CD4-positive, alpha-beta T cell treated with Interleukin-4 for 4 hours (primary cell): Measurements from ENCODE around the gene LMNB1.
"Not testable (repeated sequence)": the region's sequence is repeated elsewhere in the genome, so short reads cannot be mapped to it uniquely, and the experiment has no call there.

ENCODE experiments used
- DNase-seq: peaks from one replicate; pipeline ENCODE4 v3.0.0-alpha.2; 2020

The LMNB1 gene

GRCh38 chr5:126778675-126779403 lies 1.9 kb downstream of the LMNB1 start:
- DNase-seq: no peak

GRCh38 chr5:126780165-126780827 lies 3.4 kb downstream of the LMNB1 start:
- DNase-seq: peak; percentile 73

- DNase-seq: not testable (repeated sequence)
Observed at GRCh38 chr5:126788409-126788808, 11.5 kb downstream of the LMNB1 start.

- no peak for DNase-seq
Observed at GRCh38 chr5:126793097-126793496, 16.2 kb downstream of the LMNB1 start.

- not testable (repeated sequence) for DNase-seq
Observed at GRCh38 chr5:126793648-126794047, 16.7 kb downstream of the LMNB1 start.

GRCh38 chr5:126794157-126794828 lies 17.4 kb downstream of the LMNB1 start:
- DNase-seq: no peak

- no peak for DNase-seq
Observed at GRCh38 chr5:126799780-126800179, 22.8 kb downstream of the LMNB1 start.

GRCh38 chr5:126801174-126801991 lies 24.4 kb downstream of the LMNB1 start:
- DNase-seq: no peak

GRCh38 chr5:126801992-126802294 lies 25.0 kb downstream of the LMNB1 start:
- peak; percentile 53 for DNase-seq

- no peak for DNase-seq
Observed at GRCh38 chr5:126805063-126805462, 28.1 kb downstream of the LMNB1 start.

- peak; percentile 23 for DNase-seq
Observed at GRCh38 chr5:126808521-126808988, 31.6 kb downstream of the LMNB1 start.

- DNase-seq: no peak
Observed at GRCh38 chr5:126809916-126810315, 33.0 kb downstream of the LMNB1 start.

GRCh38 chr5:126810596-126811380 lies 33.9 kb downstream of the LMNB1 start:
- no peak for DNase-seq

GRCh38 chr5:126811515-126812198 lies 34.7 kb downstream of the LMNB1 start:
- DNase-seq: peak; percentile 66

GRCh38 chr5:126812199-126812570 lies 35.2 kb downstream of the LMNB1 start:
- DNase-seq: no peak

GRCh38 chr5:126813799-126814198 lies 36.9 kb downstream of the LMNB1 start:
- DNase-seq: not testable (repeated sequence)

GRCh38 chr5:126814721-126815404 lies 37.9 kb downstream of the LMNB1 start:
- no peak for DNase-seq

GRCh38 chr5:126816649-126817048 lies 39.7 kb downstream of the LMNB1 start:
- no peak for DNase-seq

GRCh38 chr5:126818736-126819135 lies 41.8 kb downstream of the LMNB1 start:
- DNase-seq: no peak

GRCh38 chr5:126819253-126819652 lies 42.3 kb downstream of the LMNB1 start:
- DNase-seq: no peak

GRCh38 chr5:126826619-126827215 lies 49.8 kb downstream of the LMNB1 start:
- DNase-seq: no peak
